ENCODE data around the gene HCK. TPM values are rescaled to one million over a fixed set of nuclear protein-coding genes. Genes with fewer than 3 reads are reported as not detected.

Gene HCK
- polyA plus RNA-seq, 2 of the 4 experiments (the other 2 are of a cell fraction) = 0.06 TPM; not detected in 1

- H3K9me3 ChIP-seq = no peaks in the 10 kb centered on the region
- ChIA-PET CTCF (interaction anchor here (0.6 to 0.7 kb wide), 2 partner anchors 53 to 199 kb away, joined by 3 read pairs; no protein-coding TSS in a partner anchor), POLR2A (no interaction called here)
- TF ChIP-seq EP300 (IDR thresholded peaks at IDR 0.05) = no peak
- no peak for TF ChIP-seq ELK1 (IDR thresholded peaks at IDR 0.05; ENCODE audit: low read depth, low read length)
- TF ChIP-seq, protein P1, sequence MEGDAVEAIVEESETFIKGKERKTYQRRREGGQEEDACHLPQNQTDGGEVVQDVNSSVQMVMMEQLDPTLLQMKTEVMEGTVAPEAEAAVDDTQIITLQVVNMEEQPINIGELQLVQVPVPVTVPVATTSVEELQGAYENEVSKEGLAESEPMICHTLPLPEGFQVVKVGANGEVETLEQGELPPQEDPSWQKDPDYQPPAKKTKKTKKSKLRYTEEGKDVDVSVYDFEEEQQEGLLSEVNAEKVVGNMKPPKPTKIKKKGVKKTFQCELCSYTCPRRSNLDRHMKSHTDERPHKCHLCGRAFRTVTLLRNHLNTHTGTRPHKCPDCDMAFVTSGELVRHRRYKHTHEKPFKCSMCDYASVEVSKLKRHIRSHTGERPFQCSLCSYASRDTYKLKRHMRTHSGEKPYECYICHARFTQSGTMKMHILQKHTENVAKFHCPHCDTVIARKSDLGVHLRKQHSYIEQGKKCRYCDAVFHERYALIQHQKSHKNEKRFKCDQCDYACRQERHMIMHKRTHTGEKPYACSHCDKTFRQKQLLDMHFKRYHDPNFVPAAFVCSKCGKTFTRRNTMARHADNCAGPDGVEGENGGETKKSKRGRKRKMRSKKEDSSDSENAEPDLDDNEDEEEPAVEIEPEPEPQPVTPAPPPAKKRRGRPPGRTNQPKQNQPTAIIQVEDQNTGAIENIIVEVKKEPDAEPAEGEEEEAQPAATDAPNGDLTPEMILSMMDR (IDR thresholded peaks at IDR 0.05) = no peak
- no peak for TF ChIP-seq FOSB (CRISPR knock-in tag; IDR thresholded peaks at IDR 0.05)
- TF ChIP-seq, protein P2, sequence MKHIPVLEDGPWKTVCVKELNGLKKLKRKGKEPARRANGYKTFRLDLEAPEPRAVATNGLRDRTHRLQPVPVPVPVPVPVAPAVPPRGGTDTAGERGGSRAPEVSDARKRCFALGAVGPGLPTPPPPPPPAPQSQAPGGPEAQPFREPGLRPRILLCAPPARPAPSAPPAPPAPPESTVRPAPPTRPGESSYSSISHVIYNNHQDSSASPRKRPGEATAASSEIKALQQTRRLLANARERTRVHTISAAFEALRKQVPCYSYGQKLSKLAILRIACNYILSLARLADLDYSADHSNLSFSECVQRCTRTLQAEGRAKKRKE (CRISPR knock-in tag; IDR thresholded peaks at IDR 0.05; ENCODE audit: low read depth) = no peak
- TF ChIP-seq CEBPB (IDR thresholded peaks at IDR 0.05) = no peak
- no peak for TF ChIP-seq E2F6 (IDR thresholded peaks at IDR 0.05; ENCODE audit: borderline replicate concordance, low read depth)
- no peak for TF ChIP-seq TP53 (CRISPR knock-in tag; IDR thresholded peaks at IDR 0.05)
- TF ChIP-seq FOXS1 (CRISPR knock-in tag; IDR thresholded peaks at IDR 0.05) = no peak
- no peak for TF ChIP-seq KDM5A (IDR thresholded peaks at IDR 0.05)
- TF ChIP-seq ZFP36 (IDR thresholded peaks at IDR 0.05; ENCODE audit: borderline replicate concordance, partially characterized antibody) = no peak
- no peak for TF ChIP-seq ESRRA (IDR thresholded peaks at IDR 0.05; ENCODE audit: borderline replicate concordance, low read length)
- TF ChIP-seq SREBF2 (IDR thresholded peaks at IDR 0.05) = no peak
- no peak for TF ChIP-seq NFE2L2 (conservative IDR thresholded peaks at IDR 0.05; ENCODE audit: low read length)
- TF ChIP-seq CBX8 (IDR thresholded peaks at IDR 0.05) = no peak
- no peak for TF ChIP-seq JUN (IDR thresholded peaks at IDR 0.05)
- TF ChIP-seq HEYL (CRISPR knock-in tag; IDR thresholded peaks at IDR 0.05) = no peak
- no peak for TF ChIP-seq HOXB13 (CRISPR knock-in tag; IDR thresholded peaks at IDR 0.05; ENCODE audit: low read depth)
- TF ChIP-seq RNF2 (IDR thresholded peaks at IDR 0.05; ENCODE audit: borderline replicate concordance, low read depth) = no peak
- no peak for TF ChIP-seq HOXB5 (CRISPR knock-in tag; IDR thresholded peaks at IDR 0.05)
- H3K4me2 ChIP-seq = no peak overlapping the region
- no peak overlapping the region for H3K27ac ChIP-seq
- no peak overlapping the region for H3K4me3 ChIP-seq
- 94% methylated on average over 8 of the region's 8 CpGs for WGBS (ENCODE audit: missing lambda C conversion rate)
- H3K4me1 ChIP-seq = no peaks in the 10 kb centered on the region
- ATAC-seq = no peak
- DNase-seq (ENCODE audit: low read depth in 1 of 2, low spot score in 1 of 2) = no peak
- FAIRE-seq = no peak
Measured at GRCh38 chr20:32138921-32139320, 86.9 kb downstream of the HCK start.

DNA sequence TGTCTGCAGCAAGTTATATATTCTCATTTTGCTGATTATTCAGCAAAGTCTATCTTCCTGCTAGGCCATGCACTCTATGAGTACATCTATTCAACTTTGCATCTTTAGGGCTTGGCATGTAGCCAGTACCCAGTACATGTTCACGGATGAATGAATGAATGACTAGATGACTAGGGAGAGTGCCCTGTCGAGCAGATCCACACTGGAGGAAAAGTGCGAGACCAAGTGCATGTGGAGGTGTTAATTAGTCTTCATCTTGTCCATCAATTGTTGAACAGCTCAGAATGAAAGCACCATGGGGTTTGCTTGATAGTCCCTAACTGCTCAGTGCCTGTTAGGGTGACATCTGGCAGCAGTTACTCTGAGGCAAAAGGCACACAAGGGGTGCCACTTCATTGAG lies 87.9 kb downstream of the HCK start:
- no peak for ATAC-seq
- POLR2A ChIA-PET = no interaction called here
- WGBS (ENCODE audit: missing lambda C conversion rate) = 96% methylated on average over 3 of the region's 3 CpGs
- H3K4me3 ChIP-seq = no peak overlapping the region
- no peaks in the 10 kb centered on the region for H3K4me1 ChIP-seq
- no peak for DNase-seq (ENCODE audit: low read depth in 1 of 2, low spot score in 1 of 2)
- no peak for FAIRE-seq
- H3K4me2 ChIP-seq = no peak overlapping the region
- H3K27ac ChIP-seq = no peak overlapping the region
- CTCF ChIA-PET = no interaction called here
- H3K9me3 ChIP-seq = no peaks in the 10 kb centered on the region
- TF ChIP-seq, protein P3, sequence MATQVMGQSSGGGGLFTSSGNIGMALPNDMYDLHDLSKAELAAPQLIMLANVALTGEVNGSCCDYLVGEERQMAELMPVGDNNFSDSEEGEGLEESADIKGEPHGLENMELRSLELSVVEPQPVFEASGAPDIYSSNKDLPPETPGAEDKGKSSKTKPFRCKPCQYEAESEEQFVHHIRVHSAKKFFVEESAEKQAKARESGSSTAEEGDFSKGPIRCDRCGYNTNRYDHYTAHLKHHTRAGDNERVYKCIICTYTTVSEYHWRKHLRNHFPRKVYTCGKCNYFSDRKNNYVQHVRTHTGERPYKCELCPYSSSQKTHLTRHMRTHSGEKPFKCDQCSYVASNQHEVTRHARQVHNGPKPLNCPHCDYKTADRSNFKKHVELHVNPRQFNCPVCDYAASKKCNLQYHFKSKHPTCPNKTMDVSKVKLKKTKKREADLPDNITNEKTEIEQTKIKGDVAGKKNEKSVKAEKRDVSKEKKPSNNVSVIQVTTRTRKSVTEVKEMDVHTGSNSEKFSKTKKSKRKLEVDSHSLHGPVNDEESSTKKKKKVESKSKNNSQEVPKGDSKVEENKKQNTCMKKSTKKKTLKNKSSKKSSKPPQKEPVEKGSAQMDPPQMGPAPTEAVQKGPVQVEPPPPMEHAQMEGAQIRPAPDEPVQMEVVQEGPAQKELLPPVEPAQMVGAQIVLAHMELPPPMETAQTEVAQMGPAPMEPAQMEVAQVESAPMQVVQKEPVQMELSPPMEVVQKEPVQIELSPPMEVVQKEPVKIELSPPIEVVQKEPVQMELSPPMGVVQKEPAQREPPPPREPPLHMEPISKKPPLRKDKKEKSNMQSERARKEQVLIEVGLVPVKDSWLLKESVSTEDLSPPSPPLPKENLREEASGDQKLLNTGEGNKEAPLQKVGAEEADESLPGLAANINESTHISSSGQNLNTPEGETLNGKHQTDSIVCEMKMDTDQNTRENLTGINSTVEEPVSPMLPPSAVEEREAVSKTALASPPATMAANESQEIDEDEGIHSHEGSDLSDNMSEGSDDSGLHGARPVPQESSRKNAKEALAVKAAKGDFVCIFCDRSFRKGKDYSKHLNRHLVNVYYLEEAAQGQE (IDR thresholded peaks at IDR 0.05) = no peak
- TF ChIP-seq RCOR1 (IDR thresholded peaks at IDR 0.05; ENCODE audit: low read depth, low read length) (no peak), E2F6 (IDR thresholded peaks at IDR 0.05; ENCODE audit: borderline replicate concordance, low read depth) (no peak), HOXA7 (CRISPR knock-in tag; IDR thresholded peaks at IDR 0.05) (no peak), SMC3 (IDR thresholded peaks at IDR 0.05) (no peak), MYC (IDR thresholded peaks at IDR 0.05; ENCODE audit: borderline replicate concordance, low read length) (no peak), HOXB13 (CRISPR knock-in tag; IDR thresholded peaks at IDR 0.05; ENCODE audit: low read depth) (no peak), ELK1 (IDR thresholded peaks at IDR 0.05; ENCODE audit: low read depth, low read length) (no peak)
- TF ChIP-seq, protein P4, sequence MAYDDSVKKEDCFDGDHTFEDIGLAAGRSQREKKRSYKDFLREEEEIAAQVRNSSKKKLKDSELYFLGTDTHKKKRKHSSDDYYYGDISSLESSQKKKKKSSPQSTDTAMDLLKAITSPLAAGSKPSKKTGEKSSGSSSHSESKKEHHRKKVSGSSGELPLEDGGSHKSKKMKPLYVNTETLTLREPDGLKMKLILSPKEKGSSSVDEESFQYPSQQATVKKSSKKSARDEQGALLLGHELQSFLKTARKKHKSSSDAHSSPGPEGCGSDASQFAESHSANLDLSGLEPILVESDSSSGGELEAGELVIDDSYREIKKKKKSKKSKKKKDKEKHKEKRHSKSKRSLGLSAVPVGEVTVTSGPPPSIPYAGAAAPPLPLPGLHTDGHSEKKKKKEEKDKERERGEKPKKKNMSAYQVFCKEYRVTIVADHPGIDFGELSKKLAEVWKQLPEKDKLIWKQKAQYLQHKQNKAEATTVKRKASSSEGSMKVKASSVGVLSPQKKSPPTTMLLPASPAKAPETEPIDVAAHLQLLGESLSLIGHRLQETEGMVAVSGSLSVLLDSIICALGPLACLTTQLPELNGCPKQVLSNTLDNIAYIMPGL (CRISPR knock-in tag; IDR thresholded peaks at IDR 0.05; ENCODE audit: borderline replicate concordance) = no peak
